ENCODE results near the gene STOX2. TPM values are rescaled to one million over a fixed set of nuclear protein-coding genes. Genes with fewer than 3 reads are reported as not detected.

Gene STOX2
- total RNA-seq, 4 donors from 2014 or later: 21.6 to 23.7 (median 22.8) TPM

DNA sequence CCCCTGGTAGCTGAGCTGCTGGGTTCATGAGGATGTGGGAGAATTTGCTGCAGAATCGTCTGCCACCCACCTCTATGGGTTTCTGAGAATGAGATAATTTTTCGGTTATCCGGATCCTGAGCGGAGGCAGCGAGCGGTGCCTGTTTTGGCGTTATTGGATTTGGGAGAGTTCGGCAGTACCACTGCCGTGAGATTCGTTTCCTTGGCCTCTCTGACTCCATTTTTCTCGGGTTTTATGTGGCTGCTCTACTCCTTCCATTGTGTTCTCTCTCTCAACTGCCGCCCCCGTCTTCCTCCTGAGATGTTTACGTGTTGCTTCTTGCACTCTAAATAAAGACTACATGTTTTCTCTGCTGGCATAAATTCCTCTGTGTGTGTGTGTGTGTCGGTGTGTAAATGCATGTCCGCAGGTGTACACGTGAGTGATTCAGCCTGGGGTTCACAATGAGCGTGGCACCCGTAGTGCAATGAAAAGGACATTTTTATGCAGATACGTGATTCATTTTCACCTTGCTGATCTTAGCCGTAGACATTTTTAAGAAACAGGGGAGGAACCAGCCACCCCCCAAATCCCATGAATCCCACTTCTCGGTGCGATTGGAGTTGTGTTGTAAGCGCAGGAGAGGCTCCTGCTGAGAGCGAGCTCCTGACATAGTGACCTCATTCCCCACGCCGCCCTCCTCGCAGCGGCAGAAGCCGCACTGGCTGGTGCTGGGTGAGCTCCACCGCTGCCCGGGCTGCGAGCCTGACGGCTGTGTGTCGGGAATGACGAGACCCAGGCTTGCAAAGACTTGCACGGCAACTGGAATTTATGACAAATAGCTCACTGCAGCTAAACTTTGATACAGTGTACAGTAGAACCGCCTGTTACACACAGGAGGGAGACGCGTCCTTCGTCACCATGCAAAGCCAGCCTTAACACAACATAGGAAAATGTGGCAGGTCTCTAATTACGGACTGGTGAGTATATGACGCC is 82.2 kb downstream of the STOX2 start:
- peak; percentile 4 for DNase-seq
- 28 to 40% methylated on average over 30 to 31 of the region's 43 CpGs for WGBS, 2 donors
- peak overlapping the region; percentile 19 to 57 (median 43) for H3K4me3 ChIP-seq
- H3K36me3 ChIP-seq: no peaks in the 10 kb centered on the region
- TF ChIP-seq POLR2A (IDR thresholded peaks at IDR 0.05): peak in 2 of 4 donors; percentile 18 to 42
- TF ChIP-seq, protein P1, sequence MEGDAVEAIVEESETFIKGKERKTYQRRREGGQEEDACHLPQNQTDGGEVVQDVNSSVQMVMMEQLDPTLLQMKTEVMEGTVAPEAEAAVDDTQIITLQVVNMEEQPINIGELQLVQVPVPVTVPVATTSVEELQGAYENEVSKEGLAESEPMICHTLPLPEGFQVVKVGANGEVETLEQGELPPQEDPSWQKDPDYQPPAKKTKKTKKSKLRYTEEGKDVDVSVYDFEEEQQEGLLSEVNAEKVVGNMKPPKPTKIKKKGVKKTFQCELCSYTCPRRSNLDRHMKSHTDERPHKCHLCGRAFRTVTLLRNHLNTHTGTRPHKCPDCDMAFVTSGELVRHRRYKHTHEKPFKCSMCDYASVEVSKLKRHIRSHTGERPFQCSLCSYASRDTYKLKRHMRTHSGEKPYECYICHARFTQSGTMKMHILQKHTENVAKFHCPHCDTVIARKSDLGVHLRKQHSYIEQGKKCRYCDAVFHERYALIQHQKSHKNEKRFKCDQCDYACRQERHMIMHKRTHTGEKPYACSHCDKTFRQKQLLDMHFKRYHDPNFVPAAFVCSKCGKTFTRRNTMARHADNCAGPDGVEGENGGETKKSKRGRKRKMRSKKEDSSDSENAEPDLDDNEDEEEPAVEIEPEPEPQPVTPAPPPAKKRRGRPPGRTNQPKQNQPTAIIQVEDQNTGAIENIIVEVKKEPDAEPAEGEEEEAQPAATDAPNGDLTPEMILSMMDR (IDR thresholded peaks at IDR 0.05): peak in 1 of 6 experiments; percentile 14
- H3K9me3 ChIP-seq: no peaks in the 10 kb centered on the region
- H3K4me1 ChIP-seq: peaks cover 13 to 47% (median 16%) of the 10 kb centered on the region in 3 donors
- peak overlapping the region; percentile 67 to 88 (median 84) for H3K27ac ChIP-seq
- intact Hi-C loops (cut with DNase I): no loop called here
- H3K27me3 ChIP-seq: no peaks in the 10 kb centered on the region

DNA sequence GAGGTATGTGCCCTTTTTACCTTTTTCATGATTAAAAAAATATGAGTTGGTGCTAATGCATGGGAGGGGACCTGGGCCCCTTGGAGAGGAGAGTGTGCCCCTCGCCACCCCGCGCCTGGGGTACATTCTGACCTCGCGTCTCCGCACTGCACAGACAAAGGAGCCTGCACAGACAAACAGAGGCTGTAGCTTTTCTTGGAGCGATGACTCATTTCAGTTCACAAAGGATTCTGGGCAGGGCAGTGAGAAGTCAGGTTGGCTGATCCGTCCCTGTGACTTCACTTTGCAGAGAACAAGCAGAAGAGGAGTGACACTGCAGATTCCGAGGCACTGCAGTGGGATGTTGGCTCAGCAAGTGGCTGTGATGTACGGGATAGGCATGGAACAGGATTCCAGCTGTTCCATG is 82.9 kb downstream of the STOX2 start:
- TF ChIP-seq, protein P1 (IDR thresholded peaks at IDR 0.05): no peak
- TF ChIP-seq POLR2A (IDR thresholded peaks at IDR 0.05): peak in 2 of 4 donors; percentile 40 to 42
- no peaks in the 10 kb centered on the region for H3K27me3 ChIP-seq

DNA sequence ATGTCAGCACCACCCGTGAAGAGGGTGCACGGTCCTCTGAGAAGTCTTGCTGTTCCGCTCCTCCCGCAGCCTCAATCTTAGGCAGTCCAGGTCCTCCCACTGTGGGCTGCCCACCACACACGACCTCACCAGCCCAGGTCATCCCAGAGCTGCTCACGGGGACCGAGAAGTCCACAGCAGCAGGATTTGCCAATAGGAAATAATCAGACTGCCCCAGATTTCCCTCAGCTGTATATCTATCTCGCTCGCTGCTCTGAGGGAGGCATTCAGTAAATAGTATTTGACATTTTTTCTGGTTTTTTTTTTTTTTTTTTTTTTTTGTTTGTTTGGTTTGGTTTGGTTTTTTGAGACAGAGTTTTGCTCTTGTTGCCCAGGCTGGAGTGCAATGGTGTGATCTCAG is 83.8 kb downstream of the STOX2 start:
- TF ChIP-seq POLR2A (IDR thresholded peaks at IDR 0.05): no peak
- TF ChIP-seq, protein P1 (IDR thresholded peaks at IDR 0.05): no peak
- peaks cover 13 to 47% (median 16%) of the 10 kb centered on the region in 3 donors for H3K4me1 ChIP-seq
- no peaks in the 10 kb centered on the region for H3K9me3 ChIP-seq
- no peaks in the 10 kb centered on the region for H3K27me3 ChIP-seq
- no peaks in the 10 kb centered on the region for H3K36me3 ChIP-seq
- H3K27ac ChIP-seq: peak overlapping the region; percentile 67 to 88 (median 84)
- intact Hi-C loops (cut with DNase I): no loop called here
- H3K4me3 ChIP-seq: peak overlapping the region; percentile 7 to 57 (median 43)
- no peak for DNase-seq
- WGBS, 2 donors: 67 to 72% methylated on average over 8 to 9 of the region's 9 CpGs

More for the DNA sequence above, 82.9 kb downstream of the STOX2 start:
- H3K9me3 ChIP-seq: no peaks in the 10 kb centered on the region
- H3K36me3 ChIP-seq: no peaks in the 10 kb centered on the region
- peak overlapping the region; percentile 19 to 57 (median 43) for H3K4me3 ChIP-seq
- H3K27ac ChIP-seq: peak overlapping the region; percentile 67 to 88 (median 84)
- intact Hi-C loops (cut with DNase I): no loop called here
- peaks cover 13 to 47% (median 16%) of the 10 kb centered on the region in 3 donors for H3K4me1 ChIP-seq
- WGBS, 2 donors: 7% methylated on average over 10 of the region's 10 CpGs
- no peak for DNase-seq

DNA sequence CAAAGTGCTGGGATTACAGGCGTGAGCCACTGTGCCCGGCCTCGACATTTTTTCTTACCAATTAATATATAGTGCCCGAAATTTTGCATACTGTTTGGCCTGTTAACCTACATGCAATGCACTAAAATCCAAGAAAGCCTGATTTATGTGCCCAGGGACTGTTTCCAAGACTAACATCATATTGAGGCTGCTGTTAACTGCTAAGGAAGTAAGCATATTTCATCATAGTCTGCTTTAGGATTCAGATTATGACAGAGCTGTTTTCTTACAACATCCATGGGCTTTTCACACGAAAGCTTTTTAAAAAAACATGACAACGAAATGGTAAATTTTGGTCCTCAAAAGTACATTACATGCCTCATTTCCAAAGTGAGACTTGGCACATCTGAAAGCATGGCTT is 84.4 kb downstream of the STOX2 start:
- H3K4me1 ChIP-seq: peaks cover 13 to 47% (median 16%) of the 10 kb centered on the region in 3 donors
- DNase-seq: no peak
- no peaks in the 10 kb centered on the region for H3K36me3 ChIP-seq
- no peaks in the 10 kb centered on the region for H3K9me3 ChIP-seq
- TF ChIP-seq, protein P1 (IDR thresholded peaks at IDR 0.05): no peak
- no peak for TF ChIP-seq POLR2A (IDR thresholded peaks at IDR 0.05)
- H3K4me3 ChIP-seq: no peak overlapping the region
- no peaks in the 10 kb centered on the region for H3K27me3 ChIP-seq
- H3K27ac ChIP-seq: peak overlapping the region in 3 of 4 donors; percentile 82 to 88 (median 86)
- 54 to 68% methylated on average over 6 of the region's 6 CpGs for WGBS, 2 donors
- intact Hi-C loops (cut with DNase I): no loop called here

DNA sequence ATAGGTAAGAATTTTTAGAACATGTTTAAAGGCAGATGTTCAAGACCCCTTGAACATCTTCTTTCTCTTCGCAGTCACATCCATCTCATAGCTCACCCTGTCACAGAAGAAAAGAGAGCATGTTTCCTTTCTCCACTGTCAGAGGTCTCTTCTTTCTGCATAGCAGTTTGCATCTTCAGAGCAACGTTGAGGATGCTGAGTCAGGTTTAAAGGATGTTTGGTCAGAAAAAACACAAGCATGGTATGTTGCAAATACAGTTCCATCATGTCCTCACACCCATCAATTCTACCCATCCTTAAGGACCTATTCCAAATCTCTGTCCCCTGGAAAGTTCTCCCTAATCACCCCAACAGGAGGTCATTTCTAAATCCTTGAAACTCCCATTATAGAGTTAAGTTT is 84.8 kb downstream of the STOX2 start:
- Histone ChIP-seq H3K36me3 (no peaks in the 10 kb centered on the region), H3K27me3 (no peaks in the 10 kb centered on the region), H3K27ac (peak overlapping the region in 2 of 4 donors; percentile 86 to 88), H3K4me1 (peaks cover 13 to 47% (median 16%) of the 10 kb centered on the region in 3 donors), H3K9me3 (no peaks in the 10 kb centered on the region), H3K4me3 (no peak overlapping the region)
- DNase-seq: no peak
- no peak for TF ChIP-seq POLR2A (IDR thresholded peaks at IDR 0.05)
- TF ChIP-seq, protein P1 (IDR thresholded peaks at IDR 0.05): no peak
- 53 to 65% methylated on average over 2 of the region's 2 CpGs for WGBS, 2 donors
- intact Hi-C loops (cut with DNase I): no loop called here

Measured in esophagus squamous epithelium (tissue), 5 donors.